ENCODE measurements around the gene CHML. TPM values are rescaled to one million over a fixed set of nuclear protein-coding genes. Genes with fewer than 3 reads are reported as not detected.

CHML gene
- total and polyA plus RNA-seq, 2 experiments from 2014 or later = 19.9 to 66.8 TPM

DNA sequence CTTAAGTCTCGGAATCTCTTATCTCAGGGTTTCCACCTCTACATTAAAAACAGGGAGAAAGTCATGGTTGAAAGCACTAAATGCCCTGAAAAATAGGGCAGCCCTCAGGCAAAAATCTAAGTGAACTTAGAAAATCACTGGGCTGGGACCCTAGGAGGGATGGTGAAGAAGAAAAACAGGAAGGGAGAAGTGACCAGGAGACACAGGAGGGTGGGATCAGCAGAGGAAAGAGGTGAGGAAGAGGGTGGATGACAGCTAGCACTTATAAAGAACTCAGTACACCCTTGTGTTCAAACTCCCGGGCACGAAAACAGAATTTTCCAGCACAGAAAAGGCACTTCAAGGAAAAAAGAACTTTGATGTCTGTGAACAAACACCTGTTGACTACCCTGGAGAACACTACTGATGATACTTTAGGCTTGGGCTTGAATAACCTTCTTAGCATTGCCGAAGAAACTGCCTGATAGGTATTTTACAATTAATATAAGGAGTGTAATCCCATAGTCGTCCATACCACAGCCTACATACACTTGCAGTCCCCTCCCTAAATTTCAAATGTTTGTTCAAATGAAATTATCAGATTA is 2.0 kb downstream of the CHML start (continued):
- TF ChIP-seq, protein P1, sequence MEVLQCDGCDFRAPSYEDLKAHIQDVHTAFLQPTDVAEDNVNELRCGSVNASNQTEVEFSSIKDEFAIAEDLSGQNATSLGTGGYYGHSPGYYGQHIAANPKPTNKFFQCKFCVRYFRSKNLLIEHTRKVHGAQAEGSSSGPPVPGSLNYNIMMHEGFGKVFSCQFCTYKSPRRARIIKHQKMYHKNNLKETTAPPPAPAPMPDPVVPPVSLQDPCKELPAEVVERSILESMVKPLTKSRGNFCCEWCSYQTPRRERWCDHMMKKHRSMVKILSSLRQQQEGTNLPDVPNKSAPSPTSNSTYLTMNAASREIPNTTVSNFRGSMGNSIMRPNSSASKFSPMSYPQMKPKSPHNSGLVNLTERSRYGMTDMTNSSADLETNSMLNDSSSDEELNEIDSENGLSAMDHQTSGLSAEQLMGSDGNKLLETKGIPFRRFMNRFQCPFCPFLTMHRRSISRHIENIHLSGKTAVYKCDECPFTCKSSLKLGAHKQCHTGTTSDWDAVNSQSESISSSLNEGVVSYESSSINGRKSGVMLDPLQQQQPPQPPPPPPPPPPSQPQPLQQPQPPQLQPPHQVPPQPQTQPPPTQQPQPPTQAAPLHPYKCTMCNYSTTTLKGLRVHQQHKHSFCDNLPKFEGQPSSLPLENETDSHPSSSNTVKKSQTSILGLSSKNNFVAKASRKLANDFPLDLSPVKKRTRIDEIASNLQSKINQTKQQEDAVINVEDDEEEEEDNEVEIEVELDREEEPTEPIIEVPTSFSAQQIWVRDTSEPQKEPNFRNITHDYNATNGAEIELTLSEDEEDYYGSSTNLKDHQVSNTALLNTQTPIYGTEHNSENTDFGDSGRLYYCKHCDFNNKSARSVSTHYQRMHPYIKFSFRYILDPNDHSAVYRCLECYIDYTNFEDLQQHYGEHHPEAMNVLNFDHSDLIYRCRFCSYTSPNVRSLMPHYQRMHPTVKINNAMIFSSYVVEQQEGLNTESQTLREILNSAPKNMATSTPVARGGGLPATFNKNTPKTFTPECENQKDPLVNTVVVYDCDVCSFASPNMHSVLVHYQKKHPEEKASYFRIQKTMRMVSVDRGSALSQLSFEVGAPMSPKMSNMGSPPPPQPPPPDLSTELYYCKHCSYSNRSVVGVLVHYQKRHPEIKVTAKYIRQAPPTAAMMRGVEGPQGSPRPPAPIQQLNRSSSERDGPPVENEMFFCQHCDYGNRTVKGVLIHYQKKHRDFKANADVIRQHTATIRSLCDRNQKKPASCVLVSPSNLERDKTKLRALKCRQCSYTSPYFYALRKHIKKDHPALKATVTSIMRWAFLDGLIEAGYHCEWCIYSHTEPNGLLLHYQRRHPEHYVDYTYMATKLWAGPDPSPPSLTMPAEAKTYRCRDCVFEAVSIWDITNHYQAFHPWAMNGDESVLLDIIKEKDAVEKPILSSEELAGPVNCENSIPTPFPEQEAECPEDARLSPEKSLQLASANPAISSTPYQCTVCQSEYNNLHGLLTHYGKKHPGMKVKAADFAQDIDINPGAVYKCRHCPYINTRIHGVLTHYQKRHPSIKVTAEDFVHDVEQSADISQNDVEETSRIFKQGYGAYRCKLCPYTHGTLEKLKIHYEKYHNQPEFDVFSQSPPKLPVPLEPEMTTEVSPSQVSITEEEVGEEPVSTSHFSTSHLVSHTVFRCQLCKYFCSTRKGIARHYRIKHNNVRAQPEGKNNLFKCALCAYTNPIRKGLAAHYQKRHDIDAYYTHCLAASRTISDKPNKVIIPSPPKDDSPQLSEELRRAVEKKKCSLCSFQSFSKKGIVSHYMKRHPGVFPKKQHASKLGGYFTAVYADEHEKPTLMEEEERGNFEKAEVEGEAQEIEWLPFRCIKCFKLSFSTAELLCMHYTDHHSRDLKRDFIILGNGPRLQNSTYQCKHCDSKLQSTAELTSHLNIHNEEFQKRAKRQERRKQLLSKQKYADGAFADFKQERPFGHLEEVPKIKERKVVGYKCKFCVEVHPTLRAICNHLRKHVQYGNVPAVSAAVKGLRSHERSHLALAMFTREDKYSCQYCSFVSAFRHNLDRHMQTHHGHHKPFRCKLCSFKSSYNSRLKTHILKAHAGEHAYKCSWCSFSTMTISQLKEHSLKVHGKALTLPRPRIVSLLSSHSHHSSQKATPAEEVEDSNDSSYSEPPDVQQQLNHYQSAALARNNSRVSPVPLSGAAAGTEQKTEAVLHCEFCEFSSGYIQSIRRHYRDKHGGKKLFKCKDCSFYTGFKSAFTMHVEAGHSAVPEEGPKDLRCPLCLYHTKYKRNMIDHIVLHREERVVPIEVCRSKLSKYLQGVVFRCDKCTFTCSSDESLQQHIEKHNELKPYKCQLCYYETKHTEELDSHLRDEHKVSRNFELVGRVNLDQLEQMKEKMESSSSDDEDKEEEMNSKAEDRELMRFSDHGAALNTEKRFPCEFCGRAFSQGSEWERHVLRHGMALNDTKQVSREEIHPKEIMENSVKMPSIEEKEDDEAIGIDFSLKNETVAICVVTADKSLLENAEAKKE (CRISPR knock-in tag; IDR thresholded peaks at IDR 0.05) = no peak
- TF ChIP-seq EZH2phosphoT487 (IDR thresholded peaks at IDR 0.05; ENCODE audit: unreplicated experiment) (no peak), ZNF331 (CRISPR knock-in tag; IDR thresholded peaks at IDR 0.05; ENCODE audit: low read depth) (no peak), ETS1 (IDR thresholded peaks at IDR 0.05) (no peak), REST (IDR thresholded peaks at IDR 0.05; ENCODE audit: unreplicated experiment) (no peak), JUNB (IDR thresholded peaks at IDR 0.05; ENCODE audit: unreplicated experiment) (no peak), NANOG (IDR thresholded peaks at IDR 0.05; ENCODE audit: borderline replicate concordance) (no peak), CREB1 (CRISPR knock-in tag; IDR thresholded peaks at IDR 0.05; ENCODE audit: low read depth) (no peak), EZH2 (IDR thresholded peaks at IDR 0.05; ENCODE audit: low read depth, unreplicated experiment) (no peak)
- TF ChIP-seq, protein P2, sequence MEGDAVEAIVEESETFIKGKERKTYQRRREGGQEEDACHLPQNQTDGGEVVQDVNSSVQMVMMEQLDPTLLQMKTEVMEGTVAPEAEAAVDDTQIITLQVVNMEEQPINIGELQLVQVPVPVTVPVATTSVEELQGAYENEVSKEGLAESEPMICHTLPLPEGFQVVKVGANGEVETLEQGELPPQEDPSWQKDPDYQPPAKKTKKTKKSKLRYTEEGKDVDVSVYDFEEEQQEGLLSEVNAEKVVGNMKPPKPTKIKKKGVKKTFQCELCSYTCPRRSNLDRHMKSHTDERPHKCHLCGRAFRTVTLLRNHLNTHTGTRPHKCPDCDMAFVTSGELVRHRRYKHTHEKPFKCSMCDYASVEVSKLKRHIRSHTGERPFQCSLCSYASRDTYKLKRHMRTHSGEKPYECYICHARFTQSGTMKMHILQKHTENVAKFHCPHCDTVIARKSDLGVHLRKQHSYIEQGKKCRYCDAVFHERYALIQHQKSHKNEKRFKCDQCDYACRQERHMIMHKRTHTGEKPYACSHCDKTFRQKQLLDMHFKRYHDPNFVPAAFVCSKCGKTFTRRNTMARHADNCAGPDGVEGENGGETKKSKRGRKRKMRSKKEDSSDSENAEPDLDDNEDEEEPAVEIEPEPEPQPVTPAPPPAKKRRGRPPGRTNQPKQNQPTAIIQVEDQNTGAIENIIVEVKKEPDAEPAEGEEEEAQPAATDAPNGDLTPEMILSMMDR (conservative IDR thresholded peaks at IDR 0.05; ENCODE audit: low read depth in 2 of 2) = no peak

Data from GM23338 (cell line).